ENCODE results near the gene PSMD14.

DNA sequence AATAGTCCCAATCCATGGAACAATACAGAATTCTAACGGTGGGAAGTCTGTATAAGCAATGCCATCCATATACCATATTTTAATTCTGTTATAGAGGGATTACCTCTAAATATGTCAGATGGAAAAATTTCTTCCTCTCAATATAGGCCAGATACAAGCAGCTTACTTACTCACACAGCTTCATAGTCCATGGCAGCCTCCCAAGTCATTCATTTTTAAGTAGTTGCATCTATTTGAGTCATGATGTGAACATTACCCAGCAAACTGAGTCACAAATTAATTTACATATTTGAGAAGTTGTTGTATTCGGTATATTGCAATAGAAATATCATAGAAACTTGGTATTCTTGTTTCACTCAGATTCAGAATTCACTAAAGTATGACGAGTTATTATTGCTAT is 128.2 kb downstream of the PSMD14 start:
- TF ChIP-seq, protein P1, sequence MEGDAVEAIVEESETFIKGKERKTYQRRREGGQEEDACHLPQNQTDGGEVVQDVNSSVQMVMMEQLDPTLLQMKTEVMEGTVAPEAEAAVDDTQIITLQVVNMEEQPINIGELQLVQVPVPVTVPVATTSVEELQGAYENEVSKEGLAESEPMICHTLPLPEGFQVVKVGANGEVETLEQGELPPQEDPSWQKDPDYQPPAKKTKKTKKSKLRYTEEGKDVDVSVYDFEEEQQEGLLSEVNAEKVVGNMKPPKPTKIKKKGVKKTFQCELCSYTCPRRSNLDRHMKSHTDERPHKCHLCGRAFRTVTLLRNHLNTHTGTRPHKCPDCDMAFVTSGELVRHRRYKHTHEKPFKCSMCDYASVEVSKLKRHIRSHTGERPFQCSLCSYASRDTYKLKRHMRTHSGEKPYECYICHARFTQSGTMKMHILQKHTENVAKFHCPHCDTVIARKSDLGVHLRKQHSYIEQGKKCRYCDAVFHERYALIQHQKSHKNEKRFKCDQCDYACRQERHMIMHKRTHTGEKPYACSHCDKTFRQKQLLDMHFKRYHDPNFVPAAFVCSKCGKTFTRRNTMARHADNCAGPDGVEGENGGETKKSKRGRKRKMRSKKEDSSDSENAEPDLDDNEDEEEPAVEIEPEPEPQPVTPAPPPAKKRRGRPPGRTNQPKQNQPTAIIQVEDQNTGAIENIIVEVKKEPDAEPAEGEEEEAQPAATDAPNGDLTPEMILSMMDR (IDR thresholded peaks at IDR 0.05) = no peak
- no peak for TF ChIP-seq POLR2AphosphoS5 (IDR thresholded peaks at IDR 0.05; ENCODE audit: low read depth, low read length)
- TF ChIP-seq TCF7L2 (IDR thresholded peaks at IDR 0.05; ENCODE audit: low read depth, low read length) = no peak
- TF ChIP-seq SIN3A (IDR thresholded peaks at IDR 0.05; ENCODE audit: borderline replicate concordance, insufficient read depth, low read depth, low read length) = no peak
- TF ChIP-seq, protein P2, sequence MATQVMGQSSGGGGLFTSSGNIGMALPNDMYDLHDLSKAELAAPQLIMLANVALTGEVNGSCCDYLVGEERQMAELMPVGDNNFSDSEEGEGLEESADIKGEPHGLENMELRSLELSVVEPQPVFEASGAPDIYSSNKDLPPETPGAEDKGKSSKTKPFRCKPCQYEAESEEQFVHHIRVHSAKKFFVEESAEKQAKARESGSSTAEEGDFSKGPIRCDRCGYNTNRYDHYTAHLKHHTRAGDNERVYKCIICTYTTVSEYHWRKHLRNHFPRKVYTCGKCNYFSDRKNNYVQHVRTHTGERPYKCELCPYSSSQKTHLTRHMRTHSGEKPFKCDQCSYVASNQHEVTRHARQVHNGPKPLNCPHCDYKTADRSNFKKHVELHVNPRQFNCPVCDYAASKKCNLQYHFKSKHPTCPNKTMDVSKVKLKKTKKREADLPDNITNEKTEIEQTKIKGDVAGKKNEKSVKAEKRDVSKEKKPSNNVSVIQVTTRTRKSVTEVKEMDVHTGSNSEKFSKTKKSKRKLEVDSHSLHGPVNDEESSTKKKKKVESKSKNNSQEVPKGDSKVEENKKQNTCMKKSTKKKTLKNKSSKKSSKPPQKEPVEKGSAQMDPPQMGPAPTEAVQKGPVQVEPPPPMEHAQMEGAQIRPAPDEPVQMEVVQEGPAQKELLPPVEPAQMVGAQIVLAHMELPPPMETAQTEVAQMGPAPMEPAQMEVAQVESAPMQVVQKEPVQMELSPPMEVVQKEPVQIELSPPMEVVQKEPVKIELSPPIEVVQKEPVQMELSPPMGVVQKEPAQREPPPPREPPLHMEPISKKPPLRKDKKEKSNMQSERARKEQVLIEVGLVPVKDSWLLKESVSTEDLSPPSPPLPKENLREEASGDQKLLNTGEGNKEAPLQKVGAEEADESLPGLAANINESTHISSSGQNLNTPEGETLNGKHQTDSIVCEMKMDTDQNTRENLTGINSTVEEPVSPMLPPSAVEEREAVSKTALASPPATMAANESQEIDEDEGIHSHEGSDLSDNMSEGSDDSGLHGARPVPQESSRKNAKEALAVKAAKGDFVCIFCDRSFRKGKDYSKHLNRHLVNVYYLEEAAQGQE (IDR thresholded peaks at IDR 0.05; ENCODE audit: insufficient read depth in 1 of 2, low read depth in 2 of 2, low read length in 1 of 2) = no peak

Measured in Panc1 (cell line).